Heart left ventricle (tissue), 16 donors: ENCODE results near the gene DNAL1. TPM values are rescaled to one million over a fixed set of nuclear protein-coding genes. Genes with fewer than 3 reads are reported as not detected.
A peak's percentile ranks its signal among the peaks of the same experiment; 100 is the strongest.

Experiments used
- ATAC-seq, 4 donors: fragments of 200-7000 bp; cut with Tn5 transposase; one replicate each; pipeline ENCODE4 v1.9.1; 2020 to 2022; ENCODE audit warnings: moderate library complexity in 4 of 4, mild to moderate bottlenecking in 3 of 4, moderate number of reproducible peaks in 1 of 4
- DNase-seq, 5 donors: peaks; one replicate each; pipeline ENCODE4 v3.0.0-alpha.2; 2020
- H3K27ac ChIP-seq, 12 donors: fragments of 200-600 bp; sonication (generic) in 4 of 12; one replicate each; pipeline versions ENCODE4 v1.5.0 to v1.8.0; 2016 to 2022; ENCODE audit warnings: mild to moderate bottlenecking in 2 of 12
- H3K27me3 ChIP-seq, 9 donors: fragments of 200-600 bp; sonication (generic) in 2 of 9; one replicate each; pipeline versions ENCODE4 v1.5.1 to v1.8.0; 2016 to 2022; ENCODE audit warnings: mild to moderate bottlenecking in 3 of 9
- H3K36me3 ChIP-seq, 9 donors: fragments of 200-600 bp; sonication (generic) in 2 of 9; one replicate each; pipeline versions ENCODE4 v1.5.0 to v1.8.0; 2018 to 2022; ENCODE audit warnings: mild to moderate bottlenecking in 2 of 9
- H3K4me1 ChIP-seq, 12 donors: fragments of 200-600 bp; sonication (generic) in 4 of 12; one replicate each; pipeline versions ENCODE4 v1.5.0 to v1.8.0; 2016 to 2022; ENCODE audit warnings: mild to moderate bottlenecking in 3 of 12
- H3K4me3 ChIP-seq, 12 donors: fragments of 200-600 bp; sonication (generic) in 4 of 12; one replicate each; pipeline versions ENCODE4 v1.5.0 to v1.8.0; 2017 to 2022; ENCODE audit warnings: mild to moderate bottlenecking in 9 of 12, moderate library complexity in 4 of 12
- H3K9me3 ChIP-seq, 12 donors: fragments of 200-600 bp; sonication (generic) in 4 of 12; one replicate each; pipeline versions ENCODE4 v1.5.0 to v1.8.0; 2016 to 2022; ENCODE audit warnings: mild to moderate bottlenecking in 1 of 12
- POLR2A ChIP-seq, 2 donors: fragments of 450-650 bp; IDR thresholded peaks; one replicate each; pipeline ENCODE4 v1.6.1; 2017; ENCODE audit warnings: antibody characterized with exemption in 2 of 2, mild to moderate bottlenecking in 2 of 2, moderate library complexity in 2 of 2
- WGBS, 4 donors: extraction: QIAGEN DNeasy Blood & Tissue Kit in 2 of 4; methylation state at CpG; one replicate each; pipeline versions ENCODE4 v1.1.5 to v1.1.7; 2013 to 2018; 5-methylcytosine and 5-hydroxymethylcytosine counted together
- intact Hi-C, 10 donors: fragments of 100-400 bp; cut with DNase I; formaldehyde crosslinking; loops; one replicate each; pipeline versions ENCODE4 v1.11.1 to v1.14.2; 2022
- polyA plus RNA-seq, 2 donors: library from polyadenylated mRNA; stranded (reverse); fragments of 200-250 nt; gene quantifications; one replicate each; pipeline ENCODE4 v1.2.3, GENCODE V29; 2013
- total RNA-seq, 9 donors: library from RNA; depleted of rRNA in 2 of 9; stranded (reverse); fragments of >200 nt in 2 of 9; fragmentation: NEBNext Ultra II Directional in 3 of 9; extraction: Animal tissue kit (Norgen Biotek cat#: 25700) in 3 of 9; gene quantifications; one replicate each; pipeline versions ENCODE4 v1.1.0 to v1.2.4, GENCODE V29; 2016 to 2023
- TF ChIP-seq, protein P1 (sequence below), 12 donors: fragments of 200-600 bp; sonication (generic) in 4 of 12; IDR thresholded peaks; one replicate each; pipeline versions ENCODE4 v1.5.0 to v1.8.0; 2018 to 2022; ENCODE audit warnings: antibody characterized with exemption in 12 of 12, mild to moderate bottlenecking in 5 of 12
- donor health status: ischemic (EF 13 %, LVEDD 7.1; RV severe dilation, severe dysfunction).
- donor health status: healthy with polysubstance abuse.
- donor health status: DM: no; HTN: yes; CAD: no.
- donor health status: DM: no; HTN: no; CAD: no.
- donor health status: ischemic (EF 25% LVEDD 6.9; RV normal size, moderate dysfunction).
- donor health status: ischemic (EF 25% LVEDD 5.7; RV mildly dilated, moderate dysfunction).
- donor health status: healthy.
- donor health status: DM: yes; HTN: yes; CAD: no.
- donor health status: ischemic (EF 35%, LVEDD 5.7; RV mildly dilated, moderate dysfunction).
- donor health status: nonischemic (EF 11% LVEDD 7.7; RV severe dilation, severe dysfunction).
- donor health status: DM: yes; HTN: yes; CAD: no.
- donor health status: PGD.
- donor health status: ischemic (EF 29% LVEDD 5.4; RV normal size, mild dysfunction).
- donor health status: nonischemic (EF 23%, LVEDD 6.1; RV moderate dilation, normal function).

Gene DNAL1
- total and polyA plus RNA-seq, 11 donors: 5.2 to 24.5 (median 13.3) TPM

DNA sequence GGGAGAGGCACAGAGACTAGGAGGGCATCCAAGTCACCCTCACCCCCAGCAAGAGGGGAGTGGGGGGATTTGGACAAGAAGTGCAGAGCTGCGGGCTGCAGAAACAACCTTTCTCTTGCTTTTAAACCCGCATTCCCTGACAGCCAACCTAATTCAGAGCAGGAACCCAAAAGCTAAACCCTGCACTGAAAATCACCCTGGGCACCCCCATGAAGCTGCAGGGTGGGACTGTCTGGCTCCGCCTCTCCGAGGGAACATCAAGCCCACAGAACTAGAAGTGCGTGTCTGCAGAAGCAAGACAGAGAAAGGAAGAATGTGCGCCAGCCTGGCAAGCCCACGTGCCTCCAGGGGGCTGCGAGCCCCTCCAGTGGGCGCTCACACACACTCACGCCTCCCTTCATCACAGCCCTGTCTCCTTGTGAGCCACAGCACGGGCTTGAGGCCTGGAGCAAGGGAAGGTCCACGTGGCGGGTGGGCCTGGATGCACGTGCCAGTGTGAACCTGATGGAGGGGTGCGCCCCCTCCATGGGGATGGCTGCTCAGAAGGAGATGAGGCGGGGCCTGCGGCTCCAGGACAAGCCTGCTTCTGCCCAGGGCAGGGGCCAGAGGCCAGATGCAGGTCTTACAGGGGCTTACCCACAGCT is 97.2 kb downstream of the DNAL1 start:
- Histone ChIP-seq H3K9me3 (no peaks in the 10 kb centered on the region), H3K36me3 (peaks cover 0 to 34% (median 25%) of the 10 kb centered on the region in 9 donors), H3K27me3 (no peaks in the 10 kb centered on the region), H3K4me3 (peak overlapping the region in 9 of 12 donors; percentile 7 to 48 (median 28)), H3K27ac (peak overlapping the region; percentile 61 to 100 (median 82)), H3K4me1 (peaks cover 58 to 89% (median 86%) of the 10 kb centered on the region in 12 donors)
- ATAC-seq: peak in 1 of 4 donors; percentile 9
- intact Hi-C loops: loop anchor here in 4 of 10 donors (1.0 to 5.0 kb wide), 5 partner anchors 13 to 85 kb away; no protein-coding TSS in a partner anchor
- WGBS, 4 donors: 23 to 40% (median 33%) methylated on average over 5 to 17 of the region's 17 CpGs
- peak in 1 of 5 donors; percentile 34 for DNase-seq
- no peak for TF ChIP-seq POLR2A (IDR thresholded peaks at IDR 0.05)
- TF ChIP-seq, protein P1, sequence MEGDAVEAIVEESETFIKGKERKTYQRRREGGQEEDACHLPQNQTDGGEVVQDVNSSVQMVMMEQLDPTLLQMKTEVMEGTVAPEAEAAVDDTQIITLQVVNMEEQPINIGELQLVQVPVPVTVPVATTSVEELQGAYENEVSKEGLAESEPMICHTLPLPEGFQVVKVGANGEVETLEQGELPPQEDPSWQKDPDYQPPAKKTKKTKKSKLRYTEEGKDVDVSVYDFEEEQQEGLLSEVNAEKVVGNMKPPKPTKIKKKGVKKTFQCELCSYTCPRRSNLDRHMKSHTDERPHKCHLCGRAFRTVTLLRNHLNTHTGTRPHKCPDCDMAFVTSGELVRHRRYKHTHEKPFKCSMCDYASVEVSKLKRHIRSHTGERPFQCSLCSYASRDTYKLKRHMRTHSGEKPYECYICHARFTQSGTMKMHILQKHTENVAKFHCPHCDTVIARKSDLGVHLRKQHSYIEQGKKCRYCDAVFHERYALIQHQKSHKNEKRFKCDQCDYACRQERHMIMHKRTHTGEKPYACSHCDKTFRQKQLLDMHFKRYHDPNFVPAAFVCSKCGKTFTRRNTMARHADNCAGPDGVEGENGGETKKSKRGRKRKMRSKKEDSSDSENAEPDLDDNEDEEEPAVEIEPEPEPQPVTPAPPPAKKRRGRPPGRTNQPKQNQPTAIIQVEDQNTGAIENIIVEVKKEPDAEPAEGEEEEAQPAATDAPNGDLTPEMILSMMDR (IDR thresholded peaks at IDR 0.05): no peak

DNA sequence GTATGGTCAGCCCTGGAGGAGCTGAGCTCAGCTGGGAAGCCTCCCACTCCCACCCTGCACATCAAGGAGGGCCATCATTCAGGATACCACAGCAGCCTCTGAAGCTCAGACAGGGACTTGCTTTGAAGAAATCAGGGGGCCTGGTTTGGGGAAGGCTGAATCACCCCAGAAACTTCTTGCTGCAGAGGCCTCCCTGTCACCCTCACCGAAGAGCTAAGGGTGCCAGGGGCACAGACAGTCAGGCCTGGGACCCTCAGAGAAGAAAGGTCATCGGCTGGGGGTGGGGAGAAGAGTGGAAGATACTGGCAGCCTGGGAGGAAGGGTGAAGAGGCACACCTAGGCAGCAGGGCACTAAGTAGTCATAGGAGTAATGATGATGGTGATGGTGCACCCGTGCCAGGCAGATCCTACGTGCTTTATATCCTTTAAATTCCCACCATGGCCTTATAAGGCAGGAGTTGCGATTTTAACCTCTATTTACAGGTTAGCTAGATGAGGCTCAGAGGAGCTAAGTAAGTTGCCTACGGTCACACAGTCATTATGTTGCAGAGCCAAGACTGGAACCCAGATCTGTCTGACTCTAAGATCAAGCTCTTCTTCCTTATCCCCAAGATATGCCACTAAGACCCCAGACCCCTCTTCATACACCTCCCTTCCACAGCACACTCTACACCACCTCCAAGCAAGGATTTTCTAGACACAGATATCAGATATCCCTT is 97.9 kb downstream of the DNAL1 start:
- H3K36me3 ChIP-seq: peaks cover 0 to 28% (median 19%) of the 10 kb centered on the region in 9 donors
- no peak overlapping the region for H3K4me3 ChIP-seq
- TF ChIP-seq, protein P1 (IDR thresholded peaks at IDR 0.05): no peak
- no peak for TF ChIP-seq POLR2A (IDR thresholded peaks at IDR 0.05)
- no peaks in the 10 kb centered on the region for H3K27me3 ChIP-seq
- no peak for ATAC-seq
- intact Hi-C loops: loop anchor here in 2 of 10 donors (5.0 kb wide), 2 partner anchors 80 to 85 kb away; no protein-coding TSS in a partner anchor
- peaks cover 63 to 96% (median 93%) of the 10 kb centered on the region in 12 donors for H3K4me1 ChIP-seq
- H3K9me3 ChIP-seq: no peaks in the 10 kb centered on the region
- DNase-seq: no peak
- H3K27ac ChIP-seq: peak overlapping the region; percentile 61 to 100 (median 82)
- WGBS, 4 donors: 72 to 78% (median 76%) methylated on average over 6 of the region's 6 CpGs

DNA sequence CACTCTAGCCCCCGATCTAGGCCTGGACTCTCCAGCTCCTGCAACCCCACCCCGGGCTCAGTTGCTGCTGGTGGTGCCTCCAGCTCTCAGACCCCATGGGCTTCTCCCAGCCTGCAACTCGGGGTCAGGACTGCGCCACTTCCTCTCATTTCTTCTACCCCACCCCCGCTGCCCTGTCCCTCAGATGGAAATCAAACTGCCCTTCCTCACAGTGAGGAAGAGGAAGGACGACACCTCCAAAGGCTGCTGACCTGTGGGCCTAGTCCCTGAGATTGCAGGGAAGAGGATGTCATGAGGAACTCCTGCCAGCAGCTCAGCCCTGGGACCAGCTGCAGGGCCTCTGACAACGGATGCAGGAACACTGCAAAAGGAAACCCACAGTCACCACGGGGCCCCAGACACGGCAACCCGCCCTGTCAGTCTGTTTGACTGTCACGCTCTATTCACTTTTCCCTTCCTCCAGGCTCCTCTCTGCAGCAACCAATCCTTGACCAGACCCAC is 98.7 kb downstream of the DNAL1 start:
- no peaks in the 10 kb centered on the region for H3K9me3 ChIP-seq
- no peaks in the 10 kb centered on the region for H3K27me3 ChIP-seq
- peak overlapping the region; percentile 61 to 100 (median 82) for H3K27ac ChIP-seq
- DNase-seq (peak in 4 of 5 donors; percentile 67 to 82 (median 72)), ATAC-seq (peak in 3 of 4 donors; percentile 17 to 38 (median 22))
- peaks cover 0 to 20% (median 13%) of the 10 kb centered on the region in 9 donors for H3K36me3 ChIP-seq
- H3K4me3 ChIP-seq: no peak overlapping the region
- intact Hi-C loops: loop anchor here in 2 of 10 donors (5.0 kb wide), 2 partner anchors 79 to 84 kb away; no protein-coding TSS in a partner anchor
- TF ChIP-seq, protein P1 (IDR thresholded peaks at IDR 0.05): no peak
- no peak for TF ChIP-seq POLR2A (IDR thresholded peaks at IDR 0.05)
- peaks cover 65 to 100% (median 97%) of the 10 kb centered on the region in 12 donors for H3K4me1 ChIP-seq
- 23 to 37% (median 26%) methylated on average over 6 to 11 of the region's 11 CpGs for WGBS, 4 donors
